Measurements from ENCODE around the gene PSTPIP1.

The PSTPIP1 gene

DNA sequence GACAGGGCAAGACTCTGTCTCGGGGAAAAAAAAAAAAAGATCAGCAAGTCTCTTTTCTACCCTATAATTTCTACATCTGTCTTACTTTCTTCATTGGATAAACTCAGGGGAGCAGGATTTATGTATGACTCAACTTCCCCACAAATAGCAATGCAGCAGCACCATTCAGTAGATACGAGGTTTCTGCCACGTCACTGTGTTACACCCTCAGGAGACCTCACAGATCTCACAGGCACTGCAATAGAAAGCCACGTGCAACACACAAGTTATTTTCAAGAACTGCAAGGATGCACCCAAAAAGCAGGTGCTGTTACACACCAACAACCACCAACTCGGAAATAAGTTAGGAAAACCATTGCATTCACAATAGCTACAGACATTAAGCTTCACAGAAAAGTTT lies 45.7 kb downstream of the PSTPIP1 start:
- Histone ChIP-seq H3K27me3 (ENCODE audit: insufficient read depth, low read length, poor library complexity) (no peaks in the 10 kb centered on the region), H3K36me3 (ENCODE audit: control insufficient read depth, insufficient read depth, low read length) (peaks cover 2% of the 10 kb centered on the region), H3K18ac (ENCODE audit: low read length) (no peak overlapping the region), H4K8ac (ENCODE audit: low read depth, low read length) (no peak overlapping the region), H2BK15ac (replicated peaks; ENCODE audit: low read depth) (no peak overlapping the region), H2BK120ac (ENCODE audit: low read depth, low read length) (no peak overlapping the region), H3K79me2 (ENCODE audit: control insufficient read depth, insufficient read depth, low read length) (no peaks in the 10 kb centered on the region), H3K56ac (ENCODE audit: low read length) (no peak overlapping the region), H3K27ac (ENCODE audit: low read depth, low read length) (no peak overlapping the region), H2BK5ac (ENCODE audit: low read length) (no peak overlapping the region), H4K5ac (ENCODE audit: low read length) (no peak overlapping the region), H3K23ac (ENCODE audit: low read length) (no peak overlapping the region), H3K4me3 (ENCODE audit: low read length) (no peak overlapping the region), H3K4ac (ENCODE audit: low read depth, low read length) (no peak overlapping the region), H2AK5ac (ENCODE audit: low read length) (no peak overlapping the region), H3K79me1 (ENCODE audit: low read length) (no peaks in the 10 kb centered on the region), H3K4me2 (ENCODE audit: low read length) (no peak overlapping the region), H3K9ac (ENCODE audit: low read length) (no peak overlapping the region), H3K4me1 (ENCODE audit: control insufficient read depth, low read depth, low read length) (no peaks in the 10 kb centered on the region)
- DNase-seq: no peak
- no CpG with 5 or more reads among the region's 5 CpGs for WGBS (ENCODE audit: extremely low coverage, insufficient coverage, low lambda C conversion rate)

- no peak for DNase-seq
- Histone ChIP-seq H3K4me3 (ENCODE audit: low read length) (no peak overlapping the region), H3K4me2 (ENCODE audit: low read length) (no peak overlapping the region), H3K27ac (ENCODE audit: low read depth, low read length) (no peak overlapping the region), H3K27me3 (ENCODE audit: insufficient read depth, low read length, poor library complexity) (no peaks in the 10 kb centered on the region), H3K23ac (ENCODE audit: low read length) (no peak overlapping the region), H2BK120ac (ENCODE audit: low read depth, low read length) (no peak overlapping the region), H3K36me3 (ENCODE audit: control insufficient read depth, insufficient read depth, low read length) (peaks cover 6% of the 10 kb centered on the region), H2BK15ac (replicated peaks; ENCODE audit: low read depth) (no peak overlapping the region), H2BK5ac (ENCODE audit: low read length) (no peak overlapping the region), H3K18ac (ENCODE audit: low read length) (no peak overlapping the region), H3K4ac (ENCODE audit: low read depth, low read length) (no peak overlapping the region), H3K79me2 (ENCODE audit: control insufficient read depth, insufficient read depth, low read length) (no peaks in the 10 kb centered on the region), H4K5ac (ENCODE audit: low read length) (no peak overlapping the region), H3K79me1 (ENCODE audit: low read length) (no peaks in the 10 kb centered on the region), H3K9ac (ENCODE audit: low read length) (no peak overlapping the region), H3K56ac (ENCODE audit: low read length) (no peak overlapping the region), H2AK5ac (ENCODE audit: low read length) (no peak overlapping the region), H3K4me1 (ENCODE audit: control insufficient read depth, low read depth, low read length) (no peaks in the 10 kb centered on the region), H4K8ac (ENCODE audit: low read depth, low read length) (no peak overlapping the region)
- no CpG with 5 or more reads among the region's 8 CpGs for WGBS (ENCODE audit: extremely low coverage, insufficient coverage, low lambda C conversion rate)
These were observed 47.5 kb downstream of the PSTPIP1 start for GRCh38 chr15:77042245-77042919.

- no peak overlapping the region for H2BK5ac ChIP-seq (ENCODE audit: low read length)
- peaks cover 6% of the 10 kb centered on the region for H3K36me3 ChIP-seq (ENCODE audit: control insufficient read depth, insufficient read depth, low read length)
- H2BK15ac ChIP-seq (replicated peaks; ENCODE audit: low read depth): no peak overlapping the region
- no peak overlapping the region for H3K23ac ChIP-seq (ENCODE audit: low read length)
- H3K4me2 ChIP-seq (ENCODE audit: low read length): no peak overlapping the region
- H3K27me3 ChIP-seq (ENCODE audit: insufficient read depth, low read length, poor library complexity): no peaks in the 10 kb centered on the region
- H3K79me2 ChIP-seq (ENCODE audit: control insufficient read depth, insufficient read depth, low read length): no peaks in the 10 kb centered on the region
- no peak overlapping the region for H4K5ac ChIP-seq (ENCODE audit: low read length)
- no peak overlapping the region for H3K18ac ChIP-seq (ENCODE audit: low read length)
- no peak overlapping the region for H3K9ac ChIP-seq (ENCODE audit: low read length)
- H3K79me1 ChIP-seq (ENCODE audit: low read length): no peaks in the 10 kb centered on the region
- H3K27ac ChIP-seq (ENCODE audit: low read depth, low read length): no peak overlapping the region
- H2AK5ac ChIP-seq (ENCODE audit: low read length): no peak overlapping the region
- H3K56ac ChIP-seq (ENCODE audit: low read length): no peak overlapping the region
- no peak overlapping the region for H4K8ac ChIP-seq (ENCODE audit: low read depth, low read length)
- H2BK120ac ChIP-seq (ENCODE audit: low read depth, low read length): no peak overlapping the region
- no peak for DNase-seq
- no peak overlapping the region for H3K4me3 ChIP-seq (ENCODE audit: low read length)
- no peaks in the 10 kb centered on the region for H3K4me1 ChIP-seq (ENCODE audit: control insufficient read depth, low read depth, low read length)
- H3K4ac ChIP-seq (ENCODE audit: low read depth, low read length): no peak overlapping the region
- WGBS (ENCODE audit: extremely low coverage, insufficient coverage, low lambda C conversion rate): no CpG with 5 or more reads among the region's 20 CpGs
These were observed 48.3 kb downstream of the PSTPIP1 start for GRCh38 chr15:77042955-77043920.

DNA sequence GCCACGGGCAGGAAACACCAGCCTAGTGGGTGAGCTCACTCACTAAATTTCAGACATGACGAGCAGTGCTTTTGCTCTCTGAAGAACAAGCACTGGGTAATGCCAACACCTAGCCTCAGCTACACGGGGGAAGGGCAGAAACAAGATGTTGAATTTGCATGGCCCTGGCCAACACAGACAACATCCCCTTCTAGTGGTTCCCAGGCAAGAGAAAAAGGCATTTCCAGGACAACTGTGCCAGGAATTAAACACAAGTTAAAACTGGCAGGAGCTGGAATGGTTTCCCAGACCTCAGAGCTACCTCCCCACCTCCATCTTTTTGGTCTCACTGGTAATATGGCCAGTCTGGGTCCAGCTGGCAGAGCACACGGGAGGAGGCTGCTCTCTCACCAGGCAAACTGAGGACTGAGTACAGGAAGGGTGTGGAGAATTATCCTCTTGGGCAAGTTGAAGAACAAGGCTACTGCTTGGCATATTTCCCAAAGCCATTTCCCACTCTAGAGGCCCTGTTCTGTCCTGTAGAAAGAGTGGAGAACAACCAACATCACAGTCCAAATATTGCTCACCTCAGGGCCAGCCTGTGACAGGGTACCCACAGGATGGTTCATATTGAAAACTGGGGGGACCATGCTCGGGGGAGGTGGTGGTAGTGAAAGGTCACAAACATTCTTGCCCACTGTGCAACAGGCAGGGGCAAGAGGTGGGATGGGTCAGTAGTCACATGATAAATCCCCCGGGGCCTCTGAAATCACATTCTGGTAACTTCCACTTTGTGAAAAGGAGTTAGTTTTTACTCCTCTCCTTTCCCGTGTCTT lies 49.5 kb downstream of the PSTPIP1 start:
- Histone ChIP-seq H3K79me1 (ENCODE audit: low read length) (no peaks in the 10 kb centered on the region), H3K36me3 (ENCODE audit: control insufficient read depth, insufficient read depth, low read length) (peaks cover 6% of the 10 kb centered on the region), H3K23ac (ENCODE audit: low read length) (no peak overlapping the region), H4K5ac (ENCODE audit: low read length) (no peak overlapping the region), H3K4me3 (ENCODE audit: low read length) (no peak overlapping the region), H3K56ac (ENCODE audit: low read length) (no peak overlapping the region), H3K4me2 (ENCODE audit: low read length) (no peak overlapping the region), H2BK15ac (replicated peaks; ENCODE audit: low read depth) (no peak overlapping the region), H3K4me1 (ENCODE audit: control insufficient read depth, low read depth, low read length) (no peaks in the 10 kb centered on the region), H3K9ac (ENCODE audit: low read length) (no peak overlapping the region), H2AK5ac (ENCODE audit: low read length) (no peak overlapping the region), H3K79me2 (ENCODE audit: control insufficient read depth, insufficient read depth, low read length) (no peaks in the 10 kb centered on the region), H3K27me3 (ENCODE audit: insufficient read depth, low read length, poor library complexity) (no peaks in the 10 kb centered on the region), H3K4ac (ENCODE audit: low read depth, low read length) (no peak overlapping the region), H2BK5ac (ENCODE audit: low read length) (no peak overlapping the region), H2BK120ac (ENCODE audit: low read depth, low read length) (no peak overlapping the region), H4K8ac (ENCODE audit: low read depth, low read length) (no peak overlapping the region), H3K27ac (ENCODE audit: low read depth, low read length) (no peak overlapping the region), H3K18ac (ENCODE audit: low read length) (no peak overlapping the region)
- WGBS (ENCODE audit: extremely low coverage, insufficient coverage, low lambda C conversion rate): no CpG with 5 or more reads among the region's 7 CpGs
- DNase-seq: no peak

DNA sequence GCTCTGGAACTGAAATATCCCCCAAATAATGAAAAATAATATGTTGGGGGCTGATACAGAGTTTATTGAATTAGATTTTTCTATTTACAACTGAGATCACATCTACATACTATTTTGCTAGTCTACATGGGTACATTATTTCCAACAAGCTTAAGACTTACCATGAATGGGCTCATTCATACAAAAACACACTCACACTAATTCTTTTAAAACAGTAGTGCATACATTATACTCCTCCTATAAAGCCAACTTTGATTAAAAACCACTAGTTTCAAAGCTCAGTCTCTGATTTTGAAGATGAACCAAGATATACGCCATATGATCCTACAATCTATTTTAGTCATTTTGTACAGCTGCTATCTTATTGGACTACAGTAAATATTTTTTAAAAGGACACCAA lies 51.1 kb downstream of the PSTPIP1 start:
- WGBS (ENCODE audit: extremely low coverage, insufficient coverage, low lambda C conversion rate): no CpG with 5 or more reads among the region's 1 CpG
- no peak for DNase-seq
- H3K18ac ChIP-seq (ENCODE audit: low read length): no peak overlapping the region
- H2BK120ac ChIP-seq (ENCODE audit: low read depth, low read length): no peak overlapping the region
- H3K56ac ChIP-seq (ENCODE audit: low read length): no peak overlapping the region
- no peak overlapping the region for H3K4me2 ChIP-seq (ENCODE audit: low read length)
- no peaks in the 10 kb centered on the region for H3K79me2 ChIP-seq (ENCODE audit: control insufficient read depth, insufficient read depth, low read length)
- no peak overlapping the region for H3K4ac ChIP-seq (ENCODE audit: low read depth, low read length)
- no peak overlapping the region for H2BK15ac ChIP-seq (replicated peaks; ENCODE audit: low read depth)
- no peaks in the 10 kb centered on the region for H3K27me3 ChIP-seq (ENCODE audit: insufficient read depth, low read length, poor library complexity)
- H3K4me1 ChIP-seq (ENCODE audit: control insufficient read depth, low read depth, low read length): no peaks in the 10 kb centered on the region
- H3K9ac ChIP-seq (ENCODE audit: low read length): no peak overlapping the region
- H4K8ac ChIP-seq (ENCODE audit: low read depth, low read length): no peak overlapping the region
- no peak overlapping the region for H2AK5ac ChIP-seq (ENCODE audit: low read length)
- H3K27ac ChIP-seq (ENCODE audit: low read depth, low read length): no peak overlapping the region
- no peaks in the 10 kb centered on the region for H3K79me1 ChIP-seq (ENCODE audit: low read length)
- H3K4me3 ChIP-seq (ENCODE audit: low read length): no peak overlapping the region
- peaks cover 6% of the 10 kb centered on the region for H3K36me3 ChIP-seq (ENCODE audit: control insufficient read depth, insufficient read depth, low read length)
- no peak overlapping the region for H3K23ac ChIP-seq (ENCODE audit: low read length)
- no peak overlapping the region for H2BK5ac ChIP-seq (ENCODE audit: low read length)
- no peak overlapping the region for H4K5ac ChIP-seq (ENCODE audit: low read length)

Measured in mesendoderm (in vitro differentiated cells).